ENCODE results near the gene TP53RK. TPM values are rescaled to one million over a fixed set of nuclear protein-coding genes. Genes with fewer than 3 reads are reported as not detected.

Gene TP53RK
- total and polyA plus RNA-seq, 2 of the 13 experiments (the other 11 are each of a cell fraction or from before 2014, with no cell fraction given), result 12.9 to 25.5 TPM

GRCh38 chr20:46640536-46641311 is 48.5 kb downstream of the TP53RK start (continued):
- TF ChIP-seq ZNF121 (CRISPR knock-in tag; IDR thresholded peaks at IDR 0.05) (no peak; the same call in 1 of the 2 replicates), TFDP1 (CRISPR knock-in tag; IDR thresholded peaks at IDR 0.05; ENCODE audit: borderline replicate concordance) (0 out of 2 replicates have a peak, but pooled peaks have one; percentile 25), EED (CRISPR knock-in tag; IDR thresholded peaks at IDR 0.05) (no peak), ZNF329 (CRISPR knock-in tag; IDR thresholded peaks at IDR 0.05; ENCODE audit: low read depth) (no peak), RFXANK (CRISPR knock-in tag; IDR thresholded peaks at IDR 0.05) (no peak), FOXA1 (IDR thresholded peaks at IDR 0.05) (no peak), FOXA1 (CRISPR knock-in tag; IDR thresholded peaks at IDR 0.05) (peak; percentile 94), TOE1 (CRISPR knock-in tag; IDR thresholded peaks at IDR 0.05) (no peak), NFIB (CRISPR knock-in tag; IDR thresholded peaks at IDR 0.05; ENCODE audit: borderline replicate concordance) (no peak), ETS1 (CRISPR knock-in tag; IDR thresholded peaks at IDR 0.05) (no peak), ZNF431 (CRISPR knock-in tag; IDR thresholded peaks at IDR 0.05; ENCODE audit: borderline replicate concordance, low read depth) (0 out of 2 replicates have a peak, but pooled peaks have one; percentile 78), REL (CRISPR knock-in tag; conservative IDR thresholded peaks at IDR 0.05) (no peak), KMT2B (CRISPR knock-in tag; IDR thresholded peaks at IDR 0.05) (no peak), ATF6 (CRISPR knock-in tag; conservative IDR thresholded peaks at IDR 0.05) (no peak), THRA (CRISPR knock-in tag; IDR thresholded peaks at IDR 0.05; ENCODE audit: borderline replicate concordance) (peak; percentile 92; the same call in 1 of the 2 replicates), IKZF4 (CRISPR knock-in tag; IDR thresholded peaks at IDR 0.05; ENCODE audit: borderline replicate concordance, low read depth, not compliant biosample characterization) (no peak), NR1H2 (CRISPR knock-in tag; IDR thresholded peaks at IDR 0.05; ENCODE audit: borderline replicate concordance, low read depth) (no peak), DMTF1 (CRISPR knock-in tag; IDR thresholded peaks at IDR 0.05) (no peak)

All from HepG2 (cell line).